Heart left ventricle (tissue), 16 donors: Measurements from ENCODE around the gene ZBTB42. TPM values are rescaled to one million over a fixed set of nuclear protein-coding genes. Genes with fewer than 3 reads are reported as not detected.

Experiments used
- ATAC-seq, 4 donors: fragments of 200-7000 bp; cut with Tn5 transposase; one replicate each; pipeline ENCODE4 v1.9.1; 2020 to 2022; ENCODE audit warnings: moderate library complexity in 4 of 4, mild to moderate bottlenecking in 3 of 4, moderate number of reproducible peaks in 1 of 4
- DNase-seq, 5 donors: peaks; one replicate each; pipeline ENCODE4 v3.0.0-alpha.2; 2020
- H3K27ac ChIP-seq, 12 donors: fragments of 200-600 bp; sonication (generic) in 4 of 12; one replicate each; pipeline versions ENCODE4 v1.5.0 to v1.8.0; 2016 to 2022; ENCODE audit warnings: mild to moderate bottlenecking in 2 of 12
- H3K27me3 ChIP-seq, 9 donors: fragments of 200-600 bp; sonication (generic) in 2 of 9; one replicate each; pipeline versions ENCODE4 v1.5.1 to v1.8.0; 2016 to 2022; ENCODE audit warnings: mild to moderate bottlenecking in 3 of 9
- H3K36me3 ChIP-seq, 9 donors: fragments of 200-600 bp; sonication (generic) in 2 of 9; one replicate each; pipeline versions ENCODE4 v1.5.0 to v1.8.0; 2018 to 2022; ENCODE audit warnings: mild to moderate bottlenecking in 2 of 9
- H3K4me1 ChIP-seq, 12 donors: fragments of 200-600 bp; sonication (generic) in 4 of 12; one replicate each; pipeline versions ENCODE4 v1.5.0 to v1.8.0; 2016 to 2022; ENCODE audit warnings: mild to moderate bottlenecking in 3 of 12
- H3K4me3 ChIP-seq, 12 donors: fragments of 200-600 bp; sonication (generic) in 4 of 12; one replicate each; pipeline versions ENCODE4 v1.5.0 to v1.8.0; 2017 to 2022; ENCODE audit warnings: mild to moderate bottlenecking in 9 of 12, moderate library complexity in 4 of 12
- H3K9me3 ChIP-seq, 12 donors: fragments of 200-600 bp; sonication (generic) in 4 of 12; one replicate each; pipeline versions ENCODE4 v1.5.0 to v1.8.0; 2016 to 2022; ENCODE audit warnings: mild to moderate bottlenecking in 1 of 12
- POLR2A ChIP-seq, 2 donors: fragments of 450-650 bp; IDR thresholded peaks; one replicate each; pipeline ENCODE4 v1.6.1; 2017; ENCODE audit warnings: antibody characterized with exemption in 2 of 2, mild to moderate bottlenecking in 2 of 2, moderate library complexity in 2 of 2
- WGBS, 4 donors: extraction: QIAGEN DNeasy Blood & Tissue Kit in 2 of 4; methylation state at CpG; one replicate each; pipeline versions ENCODE4 v1.1.5 to v1.1.7; 2013 to 2018; 5-methylcytosine and 5-hydroxymethylcytosine counted together
- intact Hi-C, 10 donors: fragments of 100-400 bp; cut with DNase I; formaldehyde crosslinking; loops; one replicate each; pipeline versions ENCODE4 v1.11.1 to v1.14.2; 2022
- polyA plus RNA-seq, 2 donors: library from polyadenylated mRNA; stranded (reverse); fragments of 200-250 nt; gene quantifications; one replicate each; pipeline ENCODE4 v1.2.3, GENCODE V29; 2013
- total RNA-seq, 9 donors: library from RNA; depleted of rRNA in 2 of 9; stranded (reverse); fragments of >200 nt in 2 of 9; fragmentation: NEBNext Ultra II Directional in 3 of 9; extraction: Animal tissue kit (Norgen Biotek cat#: 25700) in 3 of 9; gene quantifications; one replicate each; pipeline versions ENCODE4 v1.1.0 to v1.2.4, GENCODE V29; 2016 to 2023
- TF ChIP-seq, protein P1 (sequence below), 12 donors: fragments of 200-600 bp; sonication (generic) in 4 of 12; IDR thresholded peaks; one replicate each; pipeline versions ENCODE4 v1.5.0 to v1.8.0; 2018 to 2022; ENCODE audit warnings: antibody characterized with exemption in 12 of 12, mild to moderate bottlenecking in 5 of 12
- donor health status: ischemic (EF 13 %, LVEDD 7.1; RV severe dilation, severe dysfunction).
- donor health status: healthy with polysubstance abuse.
- donor health status: DM: no; HTN: yes; CAD: no.
- donor health status: DM: no; HTN: no; CAD: no.
- donor health status: ischemic (EF 25% LVEDD 6.9; RV normal size, moderate dysfunction).
- donor health status: ischemic (EF 25% LVEDD 5.7; RV mildly dilated, moderate dysfunction).
- donor health status: healthy.
- donor health status: DM: yes; HTN: yes; CAD: no.
- donor health status: ischemic (EF 35%, LVEDD 5.7; RV mildly dilated, moderate dysfunction).
- donor health status: nonischemic (EF 11% LVEDD 7.7; RV severe dilation, severe dysfunction).
- donor health status: DM: yes; HTN: yes; CAD: no.
- donor health status: PGD.
- donor health status: ischemic (EF 29% LVEDD 5.4; RV normal size, mild dysfunction).
- donor health status: nonischemic (EF 23%, LVEDD 6.1; RV moderate dilation, normal function).

ZBTB42 gene
- total and polyA plus RNA-seq, 11 donors = 4.2 to 12.9 (median 7.4) TPM

DNA sequence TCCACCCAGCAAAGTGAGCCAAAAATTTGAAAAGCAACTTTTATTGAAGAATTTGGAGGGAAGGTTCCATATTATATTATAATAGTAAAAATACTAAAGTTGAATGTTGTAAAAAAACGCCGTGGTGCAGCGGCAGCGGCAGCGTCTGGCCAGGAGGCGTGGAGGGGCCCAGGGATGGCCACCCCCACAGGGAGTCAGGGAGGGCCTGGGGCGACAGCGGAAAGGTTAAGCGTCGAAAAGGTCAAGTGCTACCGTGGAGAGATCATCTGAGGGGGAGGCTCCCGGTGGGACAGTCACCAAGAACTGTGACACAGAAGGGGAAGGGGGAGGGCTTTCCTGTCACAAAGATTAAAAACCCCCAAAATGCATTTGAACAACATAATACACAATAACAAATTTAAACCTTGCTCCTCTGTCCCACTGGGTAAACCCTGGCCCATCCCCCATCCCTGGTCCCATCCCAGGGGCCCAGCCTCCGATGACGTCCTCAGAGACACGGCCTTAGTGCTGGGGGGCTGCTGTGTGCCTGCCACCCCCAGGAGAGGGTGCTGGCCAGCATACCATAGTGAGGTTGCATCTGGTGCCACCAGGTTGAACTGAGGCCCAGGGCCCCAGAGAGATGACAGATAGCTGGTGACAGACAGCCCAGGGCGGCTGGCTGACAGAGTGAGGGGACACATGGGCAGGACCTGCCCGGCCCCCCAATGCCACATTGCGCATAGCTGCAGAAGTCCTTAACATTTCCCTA is 31.4 kb upstream of the ZBTB42 start:
- H3K9me3 ChIP-seq = peaks cover 0 to 14% (median 0%) of the 10 kb centered on the region in 12 donors
- H3K36me3 ChIP-seq = peaks cover 0 to 50% (median 42%) of the 10 kb centered on the region in 9 donors
- peaks cover 0 to 12% (median 9%) of the 10 kb centered on the region in 12 donors for H3K4me1 ChIP-seq
- H3K4me3 ChIP-seq = no peak overlapping the region
- WGBS, 4 donors = 72 to 81% (median 75%) methylated on average over 18 of the region's 18 CpGs
- H3K27ac ChIP-seq = peak overlapping the region in 2 of 12 donors; percentile 21 to 51
- intact Hi-C loops = loop anchor here in 6 of 10 donors (2.0 to 10.0 kb wide), 3 partner anchors 55 to 275 kb away; no protein-coding TSS in a partner anchor
- H3K27me3 ChIP-seq = no peaks in the 10 kb centered on the region
- DNase-seq = peak in 1 of 5 donors; percentile 24
- ATAC-seq = no peak
- TF ChIP-seq, protein P1, sequence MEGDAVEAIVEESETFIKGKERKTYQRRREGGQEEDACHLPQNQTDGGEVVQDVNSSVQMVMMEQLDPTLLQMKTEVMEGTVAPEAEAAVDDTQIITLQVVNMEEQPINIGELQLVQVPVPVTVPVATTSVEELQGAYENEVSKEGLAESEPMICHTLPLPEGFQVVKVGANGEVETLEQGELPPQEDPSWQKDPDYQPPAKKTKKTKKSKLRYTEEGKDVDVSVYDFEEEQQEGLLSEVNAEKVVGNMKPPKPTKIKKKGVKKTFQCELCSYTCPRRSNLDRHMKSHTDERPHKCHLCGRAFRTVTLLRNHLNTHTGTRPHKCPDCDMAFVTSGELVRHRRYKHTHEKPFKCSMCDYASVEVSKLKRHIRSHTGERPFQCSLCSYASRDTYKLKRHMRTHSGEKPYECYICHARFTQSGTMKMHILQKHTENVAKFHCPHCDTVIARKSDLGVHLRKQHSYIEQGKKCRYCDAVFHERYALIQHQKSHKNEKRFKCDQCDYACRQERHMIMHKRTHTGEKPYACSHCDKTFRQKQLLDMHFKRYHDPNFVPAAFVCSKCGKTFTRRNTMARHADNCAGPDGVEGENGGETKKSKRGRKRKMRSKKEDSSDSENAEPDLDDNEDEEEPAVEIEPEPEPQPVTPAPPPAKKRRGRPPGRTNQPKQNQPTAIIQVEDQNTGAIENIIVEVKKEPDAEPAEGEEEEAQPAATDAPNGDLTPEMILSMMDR (IDR thresholded peaks at IDR 0.05) = no peak

DNA sequence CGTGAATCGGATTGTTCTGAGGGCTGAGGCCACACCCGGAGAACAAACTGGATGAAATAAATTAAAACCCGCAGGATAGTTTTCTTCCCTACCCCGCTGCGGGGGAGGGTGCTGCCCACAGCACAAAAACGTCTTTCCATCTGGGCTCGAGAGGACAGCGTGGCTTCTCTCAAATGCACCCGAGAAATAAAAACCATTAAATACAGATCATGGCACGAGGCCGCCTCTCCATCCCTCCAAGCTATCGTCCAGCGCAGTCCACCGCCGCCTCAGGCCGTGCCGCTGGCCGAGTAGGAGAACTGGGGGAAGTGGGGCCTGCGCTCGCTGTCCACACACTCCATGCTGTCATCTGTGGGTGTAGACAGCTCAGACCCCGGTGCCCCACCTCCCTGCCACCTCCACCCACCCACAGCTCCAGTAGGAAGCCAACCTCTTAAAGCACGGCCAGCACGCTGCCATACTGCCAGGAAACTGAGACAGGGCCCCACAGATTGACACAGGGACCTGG is 30.8 kb upstream of the ZBTB42 start:
- intact Hi-C loops = loop anchor here in 1 of 10 donors (2.0 kb wide), 1 partner anchor 55 kb away; no protein-coding TSS in a partner anchor
- 84 to 87% (median 86%) methylated on average over 21 to 24 of the region's 24 CpGs for WGBS, 4 donors
- Histone ChIP-seq H3K4me1 (peaks cover 0 to 12% (median 9%) of the 10 kb centered on the region in 12 donors), H3K4me3 (no peak overlapping the region), H3K27ac (no peak overlapping the region), H3K27me3 (no peaks in the 10 kb centered on the region), H3K36me3 (peaks cover 0 to 56% (median 48%) of the 10 kb centered on the region in 9 donors), H3K9me3 (peaks cover 0 to 14% (median 0%) of the 10 kb centered on the region in 12 donors)
- TF ChIP-seq POLR2A (IDR thresholded peaks at IDR 0.05) = no peak
- TF ChIP-seq, protein P1 (IDR thresholded peaks at IDR 0.05) = no peak
- ATAC-seq = no peak
- peak in 1 of 5 donors; percentile 16 for DNase-seq

DNA sequence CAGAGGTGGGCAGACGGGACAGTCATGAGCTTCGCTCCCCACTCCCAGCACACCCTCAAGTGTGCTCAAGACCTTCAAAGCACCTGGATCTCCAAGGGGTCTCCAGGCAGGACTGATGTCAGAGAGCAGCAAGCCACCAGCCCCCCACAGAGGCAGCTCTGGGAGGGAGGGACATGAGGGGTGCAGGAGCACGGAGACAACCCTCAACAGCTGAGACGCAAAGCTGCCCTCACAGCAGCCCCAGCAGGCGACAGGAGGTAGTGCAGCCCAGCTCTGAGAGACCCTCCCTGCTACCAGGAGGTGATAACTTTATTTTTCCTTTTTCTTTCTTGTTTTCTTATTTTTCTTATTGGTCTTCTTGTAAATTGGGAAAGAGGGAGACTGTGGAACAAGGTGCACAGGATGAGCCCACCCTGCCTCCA is 30.0 kb upstream of the ZBTB42 start:
- WGBS, 4 donors = 91 to 97% (median 92%) methylated on average over 3 to 5 of the region's 5 CpGs
- intact Hi-C loops = loop anchor here in 1 of 10 donors (2.0 kb wide), 1 partner anchor 54 kb away; no protein-coding TSS in a partner anchor
- DNase-seq (peak in 1 of 5 donors; percentile 31), ATAC-seq (no peak)
- Histone ChIP-seq H3K27me3 (no peaks in the 10 kb centered on the region), H3K4me1 (peaks cover 0 to 12% (median 9%) of the 10 kb centered on the region in 12 donors), H3K9me3 (peaks cover 0 to 13% (median 0%) of the 10 kb centered on the region in 12 donors), H3K27ac (no peak overlapping the region), H3K36me3 (peaks cover 0 to 62% (median 51%) of the 10 kb centered on the region in 9 donors), H3K4me3 (no peak overlapping the region)
- TF ChIP-seq POLR2A (IDR thresholded peaks at IDR 0.05) = no peak
- TF ChIP-seq, protein P1 (IDR thresholded peaks at IDR 0.05) = peak in 7 of 12 donors; percentile 18 to 38 (median 31)

DNA sequence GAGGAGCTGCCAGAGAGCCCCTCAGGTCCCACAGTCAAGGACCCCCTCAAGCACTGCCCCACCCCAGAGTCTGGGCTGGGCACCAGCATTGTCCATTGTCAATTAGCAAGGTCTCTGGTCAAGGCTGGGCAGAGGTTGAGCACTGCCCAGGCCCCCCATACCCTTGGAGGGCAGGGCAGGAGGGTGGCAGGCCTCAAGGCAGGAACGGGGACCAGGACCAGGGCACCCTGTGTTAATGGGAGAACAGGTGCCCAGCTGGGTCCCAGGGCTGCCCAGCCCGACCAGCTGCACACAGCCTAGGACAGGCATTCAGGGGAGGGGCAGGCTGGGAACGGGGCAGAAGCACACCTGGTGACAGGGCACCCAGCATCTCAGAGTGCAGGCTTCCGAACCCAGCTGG is 29.5 kb upstream of the ZBTB42 start:
- 89 to 100% (median 99%) methylated on average over 1 to 4 of the region's 4 CpGs for WGBS, 4 donors
- TF ChIP-seq, protein P1 (IDR thresholded peaks at IDR 0.05) = no peak
- TF ChIP-seq POLR2A (IDR thresholded peaks at IDR 0.05) = no peak
- no peak overlapping the region for H3K4me3 ChIP-seq
- ATAC-seq (no peak), DNase-seq (peak in 1 of 5 donors; percentile 18)
- H3K4me1 ChIP-seq = peaks cover 0 to 12% (median 9%) of the 10 kb centered on the region in 12 donors
- no peaks in the 10 kb centered on the region for H3K27me3 ChIP-seq
- no peak overlapping the region for H3K27ac ChIP-seq
- intact Hi-C loops = loop anchor here in 1 of 10 donors (2.0 kb wide), 1 partner anchor 53 kb away; no protein-coding TSS in a partner anchor
- peaks cover 0 to 8% (median 0%) of the 10 kb centered on the region in 12 donors for H3K9me3 ChIP-seq
- peaks cover 0 to 64% (median 52%) of the 10 kb centered on the region in 9 donors for H3K36me3 ChIP-seq
